ENCODE measurements around the gene STAB1. TPM values are rescaled to one million over a fixed set of nuclear protein-coding genes. Genes with fewer than 3 reads are reported as not detected.

Gene STAB1
- total and polyA plus RNA-seq, 2 experiments from 2014 or later = 0.90 to 1.9 TPM

- no peak for TF ChIP-seq ZNF462 (CRISPR knock-in tag; IDR thresholded peaks at IDR 0.05)
These were observed 38.3 kb upstream of the STAB1 start (continued) for GRCh38 chr3:52456800-52457183.

- peaks cover 5% of the 10 kb centered on the region for H3K27me3 Mint-ChIP-seq (ENCODE audit: insufficient read depth, low read depth, poor library complexity)
- Histone ChIP-seq H3K4me3 (no peak overlapping the region), H3K27me3 (ENCODE audit: insufficient read depth) (no peaks in the 10 kb centered on the region), H3F3A (replicated peaks; ENCODE audit: low read depth) (no peaks in the 10 kb centered on the region; the same call in 1 of the 2 replicates), H3K4me1 (ENCODE audit: insufficient read depth) (peaks cover 20% of the 10 kb centered on the region; the same call in 1 of the 2 replicates), H3K79me2 (replicated peaks; ENCODE audit: insufficient read depth) (peaks cover 52% of the 10 kb centered on the region), H3K27ac (ENCODE audit: low read depth) (no peak overlapping the region), H3K4me2 (no peak overlapping the region), H3K36me3 (ENCODE audit: insufficient read depth) (peaks cover 25% of the 10 kb centered on the region; the same call in 1 of the 2 replicates), H2AFZ (no peak overlapping the region), H4K20me1 (replicated peaks; ENCODE audit: insufficient read depth) (peaks cover 44% of the 10 kb centered on the region), H3K9me2 (ENCODE audit: insufficient read depth) (no peaks in the 10 kb centered on the region)
- H3K36me3 Mint-ChIP-seq (ENCODE audit: low read depth) = peaks cover 50% of the 10 kb centered on the region
- H3K9me3 Mint-ChIP-seq = no peaks in the 10 kb centered on the region
- H3K27ac Mint-ChIP-seq = no peak overlapping the region; the same call in 1 of the 2 replicates
- no peak for DNase-seq (ENCODE audit: low spot score)
- no peak overlapping the region for H3K4me3 Mint-ChIP-seq
- ATAC-seq = no peak
- peaks cover 33% of the 10 kb centered on the region for H3K4me1 Mint-ChIP-seq
- TF ChIP-seq CREB1 (CRISPR knock-in tag; IDR thresholded peaks at IDR 0.05; ENCODE audit: low read depth) (no peak), REST (IDR thresholded peaks at IDR 0.05; ENCODE audit: unreplicated experiment) (no peak), NANOG (IDR thresholded peaks at IDR 0.05; ENCODE audit: borderline replicate concordance) (no peak), EZH2 (IDR thresholded peaks at IDR 0.05; ENCODE audit: low read depth, unreplicated experiment) (no peak), ZNF331 (CRISPR knock-in tag; IDR thresholded peaks at IDR 0.05; ENCODE audit: low read depth) (no peak), EZH2phosphoT487 (IDR thresholded peaks at IDR 0.05; ENCODE audit: unreplicated experiment) (no peak)
These were observed 36.9 kb upstream of the STAB1 start for GRCh38 chr3:52458031-52458760.
